Esophagus squamous epithelium (tissue), 5 donors: ENCODE data around the gene NFS1. TPM values are rescaled to one million over a fixed set of nuclear protein-coding genes. Genes with fewer than 3 reads are reported as not detected.

Experiments
- DNase-seq: peaks from one replicate; lab custom pipeline; 2025; lab: John Stamatoyannopoulos, UW
- H3K27ac ChIP-seq, 4 donors: fragments of 200-600 bp; sonication (generic); one replicate each; pipeline ENCODE4 v1.5.1; 2016 to 2019; ENCODE audit warnings: mild to moderate bottlenecking in 1 of 4
- H3K27me3 ChIP-seq, 4 donors: fragments of 200-600 bp; sonication (generic); 1 replicate in 3 of 4; 2 replicates in 1 of 4; pipeline versions ENCODE4 v1.5.1 to v1.6.0; 2017 to 2021; ENCODE audit warnings: antibody characterized with exemption in 1 of 4
- H3K36me3 ChIP-seq, 3 donors: fragments of 200-600 bp; sonication (generic); one replicate each; pipeline ENCODE4 v1.5.1; 2016 to 2019
- H3K4me1 ChIP-seq, 3 donors: fragments of 200-600 bp; sonication (generic); one replicate each; pipeline ENCODE4 v1.5.1; 2017 to 2019
- H3K4me3 ChIP-seq, 4 donors: fragments of 200-600 bp; sonication (generic); 1 replicate in 3 of 4; 2 replicates in 1 of 4; pipeline ENCODE4 v1.5.1; 2016 to 2019; ENCODE audit warnings: mild to moderate bottlenecking in 2 of 4, moderate library complexity in 1 of 4
- H3K9me3 ChIP-seq, 3 donors: fragments of 200-600 bp; sonication (generic); one replicate each; pipeline ENCODE4 v1.5.1; 2016 to 2019
- POLR2A ChIP-seq, 4 donors: fragments of 450-650 bp; IDR thresholded peaks; one replicate each; pipeline ENCODE4 v1.6.1; 2017; ENCODE audit warnings: antibody characterized with exemption in 4 of 4, mild to moderate bottlenecking in 4 of 4, moderate library complexity in 3 of 4
- WGBS, 2 donors: methylation state at CpG; one replicate each; pipeline ENCODE4 v1.1.5; 2018; 5-methylcytosine and 5-hydroxymethylcytosine counted together
- intact Hi-C: fragments of 100-400 bp; cut with DNase I; formaldehyde crosslinking; loops from one replicate; pipeline ENCODE4 v1.15.0; 2022
- total RNA-seq, 4 donors: library from RNA; depleted of rRNA; stranded (reverse); fragments of >200 nt; gene quantifications; one replicate each; pipeline ENCODE4 v1.1.0, GENCODE V29; 2016
- TF ChIP-seq, protein P1 (sequence below), 6 experiments: fragments of 450-650 bp in 4 of 6; fragments of 200-600 bp in 2 of 6; sonication (generic) in 2 of 6; IDR thresholded peaks; one replicate each; pipeline ENCODE4 v1.5.1; 2016 to 2019; ENCODE audit warnings: antibody characterized with exemption in 6 of 6, mild to moderate bottlenecking in 4 of 6, moderate library complexity in 4 of 6
- donor health status: DM: yes; HTN: yes; CAD: no.

NFS1 gene
- total RNA-seq, 4 donors from 2014 or later: 16.4 to 39.9 (median 24.2) TPM

DNA sequence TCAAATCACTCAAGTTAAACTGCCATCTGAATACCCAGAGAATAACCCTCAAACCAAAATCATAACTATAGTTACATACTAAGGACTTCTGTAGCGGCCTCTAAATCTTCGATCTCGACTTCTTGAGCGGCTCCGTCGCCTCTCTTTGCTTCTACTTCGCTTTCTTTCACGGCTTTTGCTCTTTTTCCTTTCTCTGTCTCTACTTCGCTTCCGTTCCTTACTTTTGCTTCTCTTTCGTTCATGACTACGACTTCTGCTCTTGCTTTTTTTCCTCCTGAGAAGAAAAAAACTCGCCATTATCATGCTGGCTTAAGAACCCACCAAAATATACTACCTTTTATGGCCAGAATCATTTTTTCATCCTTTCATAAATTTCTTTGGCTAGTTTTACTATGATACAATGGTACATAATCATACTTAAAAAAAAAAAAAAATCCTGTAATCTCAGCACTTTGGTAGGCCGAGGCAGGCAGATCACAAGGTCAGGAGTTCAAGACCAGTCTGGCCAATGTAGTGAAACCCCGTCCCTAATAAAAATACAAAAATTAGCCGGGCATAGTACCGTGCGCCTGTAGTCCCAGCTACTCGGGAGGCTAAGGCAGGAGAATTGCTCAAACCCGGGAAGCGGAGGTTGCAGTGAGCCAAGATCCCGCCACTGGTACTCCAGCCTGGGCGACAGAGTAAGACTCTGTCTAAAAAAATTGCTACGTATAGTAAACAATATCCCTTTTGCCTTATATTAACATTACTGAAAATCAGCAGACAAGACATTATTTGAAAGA lies 32.9 kb upstream of the NFS1 start:
- H3K4me1 ChIP-seq: peaks cover 0 to 88% (median 43%) of the 10 kb centered on the region in 3 donors
- H3K36me3 ChIP-seq: peaks cover 8 to 100% (median 52%) of the 10 kb centered on the region in 3 donors
- intact Hi-C loops: no loop called here
- no peaks in the 10 kb centered on the region for H3K27me3 ChIP-seq
- peak overlapping the region in 2 of 4 donors; percentile 34 to 36 for H3K27ac ChIP-seq
- TF ChIP-seq, protein P1, sequence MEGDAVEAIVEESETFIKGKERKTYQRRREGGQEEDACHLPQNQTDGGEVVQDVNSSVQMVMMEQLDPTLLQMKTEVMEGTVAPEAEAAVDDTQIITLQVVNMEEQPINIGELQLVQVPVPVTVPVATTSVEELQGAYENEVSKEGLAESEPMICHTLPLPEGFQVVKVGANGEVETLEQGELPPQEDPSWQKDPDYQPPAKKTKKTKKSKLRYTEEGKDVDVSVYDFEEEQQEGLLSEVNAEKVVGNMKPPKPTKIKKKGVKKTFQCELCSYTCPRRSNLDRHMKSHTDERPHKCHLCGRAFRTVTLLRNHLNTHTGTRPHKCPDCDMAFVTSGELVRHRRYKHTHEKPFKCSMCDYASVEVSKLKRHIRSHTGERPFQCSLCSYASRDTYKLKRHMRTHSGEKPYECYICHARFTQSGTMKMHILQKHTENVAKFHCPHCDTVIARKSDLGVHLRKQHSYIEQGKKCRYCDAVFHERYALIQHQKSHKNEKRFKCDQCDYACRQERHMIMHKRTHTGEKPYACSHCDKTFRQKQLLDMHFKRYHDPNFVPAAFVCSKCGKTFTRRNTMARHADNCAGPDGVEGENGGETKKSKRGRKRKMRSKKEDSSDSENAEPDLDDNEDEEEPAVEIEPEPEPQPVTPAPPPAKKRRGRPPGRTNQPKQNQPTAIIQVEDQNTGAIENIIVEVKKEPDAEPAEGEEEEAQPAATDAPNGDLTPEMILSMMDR (IDR thresholded peaks at IDR 0.05): no peak
- no peak for TF ChIP-seq POLR2A (IDR thresholded peaks at IDR 0.05)
- H3K4me3 ChIP-seq: peak overlapping the region in 1 of 4 donors; percentile 18
- no peaks in the 10 kb centered on the region for H3K9me3 ChIP-seq
- WGBS, 2 donors: 79 to 88% methylated on average over 24 of the region's 24 CpGs
- no peak for DNase-seq

DNA sequence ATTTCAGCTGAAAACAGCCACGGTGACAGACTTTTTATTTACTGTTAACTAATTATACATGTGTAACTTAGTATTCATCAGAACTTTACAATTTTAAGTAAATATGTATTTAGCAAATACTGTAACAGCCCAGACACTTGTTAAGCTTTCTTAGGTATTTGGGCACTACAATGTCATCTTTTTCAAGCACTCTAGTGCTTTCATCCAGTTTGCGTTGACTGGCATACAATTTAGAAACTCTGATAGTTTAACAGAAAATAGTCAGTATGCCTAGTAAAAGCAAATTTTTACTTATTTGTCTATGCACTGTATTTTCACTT lies 32.3 kb upstream of the NFS1 start:
- WGBS, 2 donors: 55 to 61% methylated on average over 2 of the region's 2 CpGs
- Histone ChIP-seq H3K27ac (peak overlapping the region in 2 of 4 donors; percentile 34 to 36), H3K4me3 (no peak overlapping the region), H3K36me3 (peaks cover 14 to 100% (median 52%) of the 10 kb centered on the region in 3 donors), H3K9me3 (no peaks in the 10 kb centered on the region), H3K27me3 (no peaks in the 10 kb centered on the region), H3K4me1 (peaks cover 0 to 81% (median 37%) of the 10 kb centered on the region in 3 donors)
- DNase-seq: no peak
- intact Hi-C loops: no loop called here
- TF ChIP-seq POLR2A (IDR thresholded peaks at IDR 0.05): no peak
- TF ChIP-seq, protein P1 (IDR thresholded peaks at IDR 0.05): no peak

- 46 to 48% methylated on average over 4 of the region's 4 CpGs for WGBS, 2 donors
- no peak for DNase-seq
- no peak for TF ChIP-seq POLR2A (IDR thresholded peaks at IDR 0.05)
- TF ChIP-seq, protein P1 (IDR thresholded peaks at IDR 0.05): no peak
- Histone ChIP-seq H3K27me3 (no peaks in the 10 kb centered on the region), H3K4me1 (peaks cover 0 to 75% (median 31%) of the 10 kb centered on the region in 3 donors), H3K4me3 (no peak overlapping the region), H3K27ac (peak overlapping the region in 2 of 4 donors; percentile 34 to 36), H3K9me3 (no peaks in the 10 kb centered on the region), H3K36me3 (peaks cover 20 to 100% (median 56%) of the 10 kb centered on the region in 3 donors)
- intact Hi-C loops: no loop called here
Measured at GRCh38 chr20:35730583-35731468, 31.7 kb upstream of the NFS1 start.

- H3K4me1 ChIP-seq: peaks cover 0 to 70% (median 26%) of the 10 kb centered on the region in 3 donors
- intact Hi-C loops: no loop called here
- no peaks in the 10 kb centered on the region for H3K27me3 ChIP-seq
- TF ChIP-seq, protein P1 (IDR thresholded peaks at IDR 0.05): no peak
- TF ChIP-seq POLR2A (IDR thresholded peaks at IDR 0.05): no peak
- H3K9me3 ChIP-seq: no peaks in the 10 kb centered on the region
- DNase-seq: no peak
- 58 to 76% methylated on average over 2 of the region's 2 CpGs for WGBS, 2 donors
- peak overlapping the region in 2 of 4 donors; percentile 34 to 36 for H3K27ac ChIP-seq
- H3K36me3 ChIP-seq: peaks cover 23 to 100% (median 58%) of the 10 kb centered on the region in 3 donors
- peak overlapping the region in 1 of 4 donors; percentile 4 for H3K4me3 ChIP-seq
Measured at GRCh38 chr20:35729836-35730582, 30.9 kb upstream of the NFS1 start.
